GM23248 (cell line): ENCODE measurements around the gene SORL1-AS1.
"Not testable (repeated sequence)": the region's sequence is repeated elsewhere in the genome, so short reads cannot be mapped to it uniquely, and the experiment has no call there.

ENCODE experiments used
- EZH2 ChIP-seq: fragments of 200-600 bp; sonication (generic); IDR thresholded peaks from 2 replicates; pipeline ENCODE4 v1.6.1; 2018; ENCODE audit warnings: antibody characterized with exemption, mild to moderate bottlenecking; ENCODE audit not compliant: insufficient read depth, poor library complexity, severe bottlenecking
- EZH2phosphoT487 ChIP-seq: fragments of 200-600 bp; sonication (generic); IDR thresholded peaks from 2 replicates; pipeline ENCODE4 v1.6.1; 2018; ENCODE audit warnings: antibody characterized with exemption, moderate library complexity, mild to moderate bottlenecking, low read depth; ENCODE audit not compliant: insufficient read depth

DNA sequence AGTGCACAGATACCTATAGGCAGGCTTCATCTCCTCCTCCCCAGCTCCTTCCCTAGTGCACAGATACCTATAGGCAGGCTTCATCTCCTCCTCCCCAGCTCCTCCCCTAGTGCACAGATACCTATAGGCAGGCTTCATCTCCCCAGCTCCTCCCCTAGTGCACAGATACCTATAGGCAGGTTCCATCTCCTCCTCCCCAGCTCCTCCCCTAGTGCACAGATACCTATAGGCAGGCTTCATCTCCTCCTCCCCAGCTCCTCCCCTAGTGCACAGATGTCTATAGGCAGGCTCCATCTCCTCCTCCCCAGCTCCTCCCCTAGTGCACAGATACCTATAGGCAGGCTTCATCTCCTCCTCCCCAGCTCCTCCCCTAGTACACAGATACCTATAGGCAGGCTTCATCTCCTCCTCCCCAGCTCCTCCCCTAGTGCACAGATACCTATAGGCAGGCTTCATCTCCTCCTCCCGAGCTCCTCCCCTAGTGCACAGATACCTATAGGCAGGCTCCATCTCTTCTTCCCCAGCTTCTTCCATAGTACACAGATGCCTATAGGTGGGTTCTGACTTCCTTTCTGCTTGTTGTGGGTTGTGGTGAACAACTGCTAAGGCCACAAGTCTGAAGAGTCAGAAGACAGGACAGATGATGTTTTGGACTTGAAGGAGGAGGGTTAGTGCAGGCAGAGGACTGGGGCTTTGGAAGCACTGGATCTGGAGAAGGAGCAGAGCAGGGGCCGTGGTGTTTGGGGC, 28.9 kb upstream of the SORL1-AS1 start:
- TF ChIP-seq EZH2phosphoT487, EZH2: not testable (repeated sequence)
